GM12878 (cell line): ENCODE data around the gene HSPBAP1. TPM values are rescaled to one million over a fixed set of nuclear protein-coding genes. Genes with fewer than 3 reads are reported as not detected.

Experiments used
- ATAC-seq: fragments of 200-7000 bp; cut with Tn5 transposase; 3 replicates; pipeline ENCODE4 v1.9.1; 2020; ENCODE audit warnings: mild to moderate bottlenecking, moderate library complexity
- BruUV-seq: library from RNA; stranded (reverse); fragments of 400-500 nt; replicated peaks from 2 replicates; lab custom pipeline; 2021; lab: Mats Ljungman, UMichigan
- CTCF ChIA-PET: fragments of 300-600 bp; sonication (Branson Sonifier 250); formaldehyde crosslinking; extraction: SDS; loops from one replicate; lab custom pipeline; 2021; ENCODE audit warnings: inconsistent platforms; lab: Yijun Ruan, JAX
- POLR2A ChIA-PET: fragments of 350-600 bp; formaldehyde crosslinking; extraction: SDS; loops from one replicate; lab custom pipeline; 2021; ENCODE audit warnings: inconsistent platforms; lab: Charles Lee
- RAD21 ChIA-PET: fragments of 300-600 bp; sonication (Branson Sonifier 250); formaldehyde crosslinking; loops from one replicate; lab custom pipeline; 2023; ENCODE audit warnings: antibody characterized with exemption; ENCODE audit not compliant: unreplicated experiment; lab: Charles Lee
- SMC1A ChIA-PET: fragments of 300-600 bp; sonication (Branson Sonifier 250); formaldehyde crosslinking; loops from one replicate; lab custom pipeline; 2023; ENCODE audit not compliant: unreplicated experiment, uncharacterized antibody; lab: Charles Lee
- DNase-seq: peaks from one replicate; pipeline ENCODE4 v3.0.0-alpha.2; 2011; ENCODE audit warnings: low read depth, low spot score
- FAIRE-seq: peaks from 3 replicates; lab custom pipeline; 2011; peaks lifted over from hg19 to GRCh38; lab: Jason Lieb, UNC
- H2AFZ ChIP-seq: 2 replicates; pipeline ENCODE4 v1.6.0; 2011; ENCODE audit warnings: low read depth, low read length, control low read depth; ENCODE audit not compliant: control insufficient read depth
- H3K27ac ChIP-seq: 2 replicates; pipeline ENCODE4 v1.5.1; 2011; ENCODE audit warnings: control low read depth; ENCODE audit not compliant: control insufficient read depth, insufficient read depth
- H3K27me3 ChIP-seq, 2 experiments: replicated peaks in 1 of 2; 2 replicates each; pipeline versions ENCODE4 v1.6.0 to v1.6.1; 2011; ENCODE audit warnings: low read length in 1 of 2; ENCODE audit not compliant: control insufficient read depth in 2 of 2, insufficient read depth in 2 of 2
- H3K36me3 ChIP-seq, 2 experiments: 2 replicates each; pipeline ENCODE4 v1.5.1; 2011; ENCODE audit warnings: low read length in 1 of 2; ENCODE audit not compliant: control insufficient read depth in 2 of 2, insufficient read depth in 2 of 2
- H3K4me1 ChIP-seq: 2 replicates; pipeline ENCODE4 v1.6.1; 2011; ENCODE audit warnings: mild to moderate bottlenecking, low read length, moderate library complexity, mixed read lengths; ENCODE audit not compliant: control insufficient read depth, insufficient read depth
- H3K4me2 ChIP-seq: 2 replicates; pipeline ENCODE4 v1.6.0; 2011; ENCODE audit warnings: control low read depth; ENCODE audit not compliant: control insufficient read depth, insufficient read depth
- H3K4me3 ChIP-seq: fragments of 200-600 bp; sonication (generic); 2 replicates; pipeline ENCODE4 v1.5.1; 2016
- H3K79me2 ChIP-seq: 2 replicates; pipeline ENCODE4 v1.6.0; 2011; ENCODE audit warnings: low read length; ENCODE audit not compliant: control insufficient read depth, insufficient read depth
- H3K9ac ChIP-seq: 2 replicates; pipeline ENCODE4 v1.8.0; 2011; ENCODE audit warnings: low read length, control low read depth, mixed read lengths; ENCODE audit not compliant: control insufficient read depth, insufficient read depth
- H3K9me3 ChIP-seq: replicated peaks from 3 replicates; pipeline ENCODE4 v1.5.1; 2011; ENCODE audit warnings: mild to moderate bottlenecking, low read length; ENCODE audit not compliant: control insufficient read depth, insufficient read depth
- H4K20me1 ChIP-seq: 2 replicates; pipeline ENCODE4 v1.6.0; 2011; ENCODE audit not compliant: control insufficient read depth, insufficient read depth
- GATAD2B ChIP-seq: fragments of 450-650 bp; conservative IDR thresholded peaks from 2 replicates; pipeline ENCODE4 v1.6.1; 2017; ENCODE audit warnings: low read depth, mild to moderate bottlenecking, moderate library complexity
- MYC ChIP-seq: IDR thresholded peaks from 2 replicates; pipeline ENCODE4 v1.6.1; 2011; ENCODE audit warnings: mild to moderate bottlenecking, low read length, moderate library complexity, inconsistent platforms; ENCODE audit not compliant: insufficient read depth, insufficient replicate concordance, insufficient read length, severe bottlenecking
- NR2C2 ChIP-seq: IDR thresholded peaks from 2 replicates; pipeline ENCODE4 v1.6.1; 2011; ENCODE audit warnings: borderline replicate concordance, low read depth; ENCODE audit not compliant: control insufficient read depth, insufficient read length
- SMARCA5 ChIP-seq: fragments of 450-650 bp; IDR thresholded peaks from 2 replicates; pipeline ENCODE4 v1.6.1; 2017; ENCODE audit warnings: mild to moderate bottlenecking
- ZBTB4 ChIP-seq: fragments of 450-650 bp; formaldehyde crosslinking; IDR thresholded peaks from 2 replicates; pipeline ENCODE4 v1.4.0; 2022; ENCODE audit warnings: mild to moderate bottlenecking, moderate library complexity
- WGBS: methylation state at CpG from one replicate; pipeline ENCODE4 v1.1.6; 2016; ENCODE audit warnings: low lambda C conversion rate; ENCODE audit not compliant: insufficient replicate concordance, insufficient coverage; ENCODE audit errors: missing lambda C conversion rate; 5-methylcytosine and 5-hydroxymethylcytosine counted together
- in situ Hi-C: fragments of 300-500 bp; cut with MboI; formaldehyde crosslinking; loops from 9 replicates; pipeline ENCODE4 v1.14.3; 2018; ENCODE audit warnings: mixed read lengths
- intact Hi-C: fragments of 100-400 bp; cut with micrococcal nuclease; formaldehyde crosslinking; loops from one replicate; pipeline ENCODE4 v1.14.2; 2022; ENCODE audit not compliant: unreplicated experiment
- polyA plus RNA-seq, 11 experiments: library from polyadenylated mRNA; depleted of rRNA in 4 of 11; unstranded in 6 of 11; stranded (reverse) in 5 of 11; fragments of >200 nt; fragmentation: Nextera tagmentation in 4 of 11; fragmentation: Illumina TruSeq in 1 of 11; extraction: Ambion mirVana in 4 of 11; extraction: Trizol in 1 of 11; gene quantifications; 1 replicate in 1 of 11; 2 replicates in 10 of 11; pipeline versions ENCODE4 v1.2.1 to v1.2.3, GENCODE V29; 2011 to 2016; ENCODE audit warnings: inconsistent platforms in 2 of 11, missing spikeins in 2 of 11, low read depth in 1 of 11
- total RNA-seq, 4 experiments: library from RNA; depleted of rRNA in 3 of 4; stranded (reverse); fragments of >200 nt in 3 of 4; fragmentation: Illumina TruSeq in 1 of 4; extraction: Trizol in 1 of 4; gene quantifications; 2 replicates each; pipeline versions ENCODE4 v1.2.1 to v1.2.3, GENCODE V29; 2013 to 2021
- TF ChIP-seq, protein P1 (sequence below): fragments of 450-650 bp; IDR thresholded peaks from 2 replicates; pipeline ENCODE4 v1.6.1; 2018; ENCODE audit warnings: mild to moderate bottlenecking, low read depth, moderate library complexity; ENCODE audit not compliant: partially characterized antibody

HSPBAP1 gene
- total and polyA plus RNA-seq, 10 of the 15 experiments (the other 5 are each of a cell fraction or from before 2014, with no cell fraction given) = 3.2 to 10.3 (median 7.9) TPM

GRCh38 chr3:122826278-122826677 lies 32.6 kb upstream of the HSPBAP1 start:
- BruUV-seq = no TSS peak
- WGBS = 100% methylated on average over 1 of the region's 1 CpG
- Histone ChIP-seq H3K27me3 (no peaks in the 10 kb centered on the region), H3K4me3 (no peak overlapping the region), H3K79me2 (no peaks in the 10 kb centered on the region), H3K9ac (no peak overlapping the region), H3K9me3 (no peaks in the 10 kb centered on the region), H4K20me1 (no peaks in the 10 kb centered on the region), H3K4me2 (no peak overlapping the region), H3K27ac (no peak overlapping the region)
- ChIA-PET POLR2A (no interaction called here), CTCF (interaction anchor here (0.6 to 0.7 kb wide), 2 partner anchors 13 to 204 kb away, joined by 3 to 4 read pairs; no protein-coding TSS in a partner anchor), SMC1A (interaction anchor here (0.6 kb wide), 1 partner anchor 437 kb away, joined by 3 read pairs; no protein-coding TSS in a partner anchor)
- no peak for ATAC-seq
- intact Hi-C loops = no loop called here
- no peak for DNase-seq
- no peak for FAIRE-seq
- in situ Hi-C loops = no loop called here
- TF ChIP-seq NR2C2 = no peak
- no peak for TF ChIP-seq GATAD2B
- no peak for TF ChIP-seq SMARCA5
- no peak for TF ChIP-seq ZBTB4 (CRISPR knock-in tag)
- TF ChIP-seq, protein P1, sequence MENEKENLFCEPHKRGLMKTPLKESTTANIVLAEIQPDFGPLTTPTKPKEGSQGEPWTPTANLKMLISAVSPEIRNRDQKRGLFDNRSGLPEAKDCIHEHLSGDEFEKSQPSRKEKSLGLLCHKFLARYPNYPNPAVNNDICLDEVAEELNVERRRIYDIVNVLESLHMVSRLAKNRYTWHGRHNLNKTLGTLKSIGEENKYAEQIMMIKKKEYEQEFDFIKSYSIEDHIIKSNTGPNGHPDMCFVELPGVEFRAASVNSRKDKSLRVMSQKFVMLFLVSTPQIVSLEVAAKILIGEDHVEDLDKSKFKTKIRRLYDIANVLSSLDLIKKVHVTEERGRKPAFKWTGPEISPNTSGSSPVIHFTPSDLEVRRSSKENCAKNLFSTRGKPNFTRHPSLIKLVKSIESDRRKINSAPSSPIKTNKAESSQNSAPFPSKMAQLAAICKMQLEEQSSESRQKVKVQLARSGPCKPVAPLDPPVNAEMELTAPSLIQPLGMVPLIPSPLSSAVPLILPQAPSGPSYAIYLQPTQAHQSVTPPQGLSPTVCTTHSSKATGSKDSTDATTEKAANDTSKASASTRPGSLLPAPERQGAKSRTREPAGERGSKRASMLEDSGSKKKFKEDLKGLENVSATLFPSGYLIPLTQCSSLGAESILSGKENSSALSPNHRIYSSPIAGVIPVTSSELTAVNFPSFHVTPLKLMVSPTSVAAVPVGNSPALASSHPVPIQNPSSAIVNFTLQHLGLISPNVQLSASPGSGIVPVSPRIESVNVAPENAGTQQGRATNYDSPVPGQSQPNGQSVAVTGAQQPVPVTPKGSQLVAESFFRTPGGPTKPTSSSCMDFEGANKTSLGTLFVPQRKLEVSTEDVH = no peak
- no peak for TF ChIP-seq MYC
- TF ChIP-seq, all 136 proteins: peak for 0
- no peaks in the 10 kb centered on the region for H3K4me1 ChIP-seq
- RAD21 ChIA-PET = no interaction called here
- no peaks in the 10 kb centered on the region for H3K36me3 ChIP-seq
- no peak overlapping the region for H2AFZ ChIP-seq
